Neutrophil (primary cell): ENCODE measurements around the gene SEC23A.
"Not testable (repeated sequence)": the region's sequence is repeated elsewhere in the genome, so short reads cannot be mapped to it uniquely, and the experiment has no call there.

Source experiments
- H3K27ac ChIP-seq: fragments of 200-600 bp; sonication (generic); 2 replicates; pipeline ENCODE4 v1.5.1; 2016; ENCODE audit warnings: mild to moderate bottlenecking, moderate library complexity
- H3K27me3 ChIP-seq: fragments of 200-600 bp; sonication (generic); 2 replicates; pipeline ENCODE4 v1.6.0; 2016; ENCODE audit warnings: mild to moderate bottlenecking
- H3K36me3 ChIP-seq: fragments of 200-600 bp; sonication (generic); 2 replicates; pipeline ENCODE4 v1.5.1; 2017
- H3K4me1 ChIP-seq, 2 experiments: fragments of 200-600 bp in 1 of 2; sonication (generic) in 1 of 2; 1 replicate in 1 of 2; 2 replicates in 1 of 2; pipeline versions ENCODE4 v1.5.1 to v1.6.1; 2013 to 2016; ENCODE audit warnings: low read depth in 1 of 2, low read length in 1 of 2, mild to moderate bottlenecking in 1 of 2, moderate library complexity in 1 of 2; ENCODE audit not compliant: control insufficient read depth in 1 of 2, insufficient read depth in 1 of 2
- H3K4me3 ChIP-seq, 2 experiments: fragments of 200-600 bp in 1 of 2; sonication (generic) in 1 of 2; 1 replicate in 1 of 2; 2 replicates in 1 of 2; pipeline ENCODE4 v1.5.1; 2013 to 2016; ENCODE audit warnings: low read depth in 1 of 2, low read length in 1 of 2, mild to moderate bottlenecking in 1 of 2, moderate library complexity in 1 of 2
- H3K9me3 ChIP-seq: fragments of 200-600 bp; sonication (generic); 2 replicates; pipeline ENCODE4 v1.5.1; 2016
- CTCF ChIP-seq: fragments of 200-600 bp; sonication (generic); IDR thresholded peaks from 2 replicates; pipeline ENCODE4 v1.5.1; 2016; ENCODE audit warnings: antibody characterized with exemption

SEC23A gene

GRCh38 chr14:39107591-39107996 lies 4.6 kb upstream of the SEC23A start:
- no peaks in the 10 kb centered on the region for H3K9me3 ChIP-seq
- H3K4me1 ChIP-seq: peaks cover 7% of the 10 kb centered on the region in 2 experiments
- TF ChIP-seq CTCF: no peak
- H3K4me3 ChIP-seq: no peak overlapping the region
- no peak overlapping the region for H3K27ac ChIP-seq
- H3K36me3 ChIP-seq: no peaks in the 10 kb centered on the region
- no peaks in the 10 kb centered on the region for H3K27me3 ChIP-seq

- Histone ChIP-seq H3K4me1 (peaks cover 15 to 20% of the 10 kb centered on the region in 2 experiments), H3K4me3 (peak overlapping the region; percentile 89 to 95), H3K27ac (peak overlapping the region; percentile 93)
- H3K9me3 ChIP-seq, H3K27me3 ChIP-seq, H3K36me3 ChIP-seq: not testable (repeated sequence)
These were observed 1.2 kb upstream of the SEC23A start for GRCh38 chr14:39104078-39104801.

- no peak for TF ChIP-seq CTCF
- H3K27me3 ChIP-seq: no peaks in the 10 kb centered on the region
- no peaks in the 10 kb centered on the region for H3K9me3 ChIP-seq
- peak overlapping the region; percentile 89 to 95 for H3K4me3 ChIP-seq
- H3K27ac ChIP-seq: peak overlapping the region; percentile 93
- H3K4me1 ChIP-seq: peaks cover 15 to 20% of the 10 kb centered on the region in 2 experiments
- H3K36me3 ChIP-seq: peaks cover 4% of the 10 kb centered on the region
These were observed 618 bp downstream of the SEC23A start for GRCh38 chr14:39102265-39102968.

- Histone ChIP-seq H3K4me3 (no peak overlapping the region), H3K4me1 (peaks cover 15 to 20% of the 10 kb centered on the region in 2 experiments)
These were observed 3.3 kb downstream of the SEC23A start for GRCh38 chr14:39099748-39100147.

GRCh38 chr14:39099215-39099614 lies 3.8 kb downstream of the SEC23A start:
- Histone ChIP-seq H3K4me1 (peaks cover 15 to 20% of the 10 kb centered on the region in 2 experiments), H3K36me3 (peaks cover 22% of the 10 kb centered on the region)
- H3K27me3 ChIP-seq, H3K27ac ChIP-seq, H3K4me3 ChIP-seq, H3K9me3 ChIP-seq: not testable (repeated sequence)

More at GRCh38 chr14:39099748-39100147, 3.3 kb downstream of the SEC23A start:
- H3K9me3 ChIP-seq: no peaks in the 10 kb centered on the region
- TF ChIP-seq CTCF: no peak
- no peak overlapping the region for H3K27ac ChIP-seq
- H3K27me3 ChIP-seq: no peaks in the 10 kb centered on the region
- peaks cover 19% of the 10 kb centered on the region for H3K36me3 ChIP-seq

GRCh38 chr14:39097159-39097558 lies 5.9 kb downstream of the SEC23A start:
- no peak for TF ChIP-seq CTCF
- Histone ChIP-seq H3K4me1 (peaks cover 3 to 9% of the 10 kb centered on the region in 2 experiments), H3K9me3 (no peaks in the 10 kb centered on the region), H3K4me3 (no peak overlapping the region), H3K27ac (no peak overlapping the region), H3K27me3 (no peaks in the 10 kb centered on the region), H3K36me3 (peaks cover 40% of the 10 kb centered on the region)
